PC-9 (cell line): ENCODE results near the gene CELF2. TPM values are rescaled to one million over a fixed set of nuclear protein-coding genes. Genes with fewer than 3 reads are reported as not detected.

Experiments used
- BruUV-seq: library from RNA; stranded (reverse); fragments of 400-500 nt; replicated peaks from 2 replicates; lab custom pipeline; 2021; lab: Mats Ljungman, UMichigan
- CTCF ChIA-PET: fragments of 300-600 bp; sonication (Branson Sonifier 250); formaldehyde crosslinking; loops from one replicate; lab custom pipeline; 2022; ENCODE audit warnings: antibody characterized with exemption; lab: Charles Lee
- POLR2A ChIA-PET: fragments of 300-600 bp; sonication (Branson Sonifier 250); formaldehyde crosslinking; loops from one replicate; lab custom pipeline; 2022; ENCODE audit warnings: antibody characterized with exemption; ENCODE audit not compliant: unreplicated experiment; lab: Charles Lee
- DNase-seq, 2 experiments: peaks; one replicate each; pipeline versions ENCODE4 v3.0.0 to v3.0.0-alpha.2; 2015 to 2022; ENCODE audit warnings: mixed read lengths in 1 of 2
- H2AFZ ChIP-seq: fragments of 200-600 bp; sonication (generic); 2 replicates; pipeline ENCODE4 v1.8.1; 2017; ENCODE audit warnings: antibody characterized with exemption
- H3F3A ChIP-seq: fragments of 200-600 bp; sonication (generic); 2 replicates; pipeline ENCODE4 v1.8.1; 2017; ENCODE audit warnings: antibody characterized with exemption, mild to moderate bottlenecking, low read depth; ENCODE audit not compliant: insufficient read depth
- H3K27ac ChIP-seq: fragments of 200-600 bp; sonication (generic); 2 replicates; pipeline ENCODE4 v1.6.1; 2016; ENCODE audit warnings: mixed run types
- H3K27me3 ChIP-seq: fragments of 200-600 bp; sonication (generic); 2 replicates; pipeline ENCODE4 v1.6.1; 2016; ENCODE audit warnings: low read depth, mixed run types; ENCODE audit not compliant: insufficient read depth
- H3K36me3 ChIP-seq: fragments of 200-600 bp; sonication (generic); 2 replicates; pipeline ENCODE4 v1.6.1; 2016; ENCODE audit warnings: low read depth, mixed run types
- H3K4me1 ChIP-seq: fragments of 200-600 bp; sonication (generic); replicated peaks from 2 replicates; pipeline ENCODE4 v1.6.1; 2016; ENCODE audit warnings: mixed run types; ENCODE audit not compliant: insufficient read depth
- H3K4me2 ChIP-seq: fragments of 200-600 bp; sonication (generic); 2 replicates; pipeline ENCODE4 v1.6.1; 2017; ENCODE audit warnings: mixed run types
- H3K4me3 ChIP-seq: fragments of 200-600 bp; sonication (generic); 2 replicates; pipeline ENCODE4 v1.6.1; 2016; ENCODE audit warnings: mixed run types
- H3K79me2 ChIP-seq: fragments of 200-600 bp; sonication (generic); 2 replicates; pipeline ENCODE4 v1.6.1; 2017; ENCODE audit warnings: low read depth, mixed run types
- H3K9me2 ChIP-seq: fragments of 200-600 bp; sonication (generic); 2 replicates; pipeline ENCODE4 v1.8.1; 2017; ENCODE audit warnings: mild to moderate bottlenecking; ENCODE audit not compliant: insufficient read depth
- H3K9me3 ChIP-seq: fragments of 200-600 bp; sonication (generic); 2 replicates; pipeline ENCODE4 v1.8.1; 2016; ENCODE audit warnings: low read depth; ENCODE audit not compliant: insufficient read depth
- H4K20me1 ChIP-seq: fragments of 200-600 bp; sonication (generic); 2 replicates; pipeline ENCODE4 v1.8.1; 2017; ENCODE audit not compliant: insufficient read depth
- EZH2 ChIP-seq: fragments of 200-600 bp; sonication (generic); IDR thresholded peaks from 2 replicates; pipeline ENCODE4 v1.8.0; 2017; ENCODE audit warnings: antibody characterized with exemption, low read depth
- intact Hi-C: fragments of 100-400 bp; cut with micrococcal nuclease; formaldehyde crosslinking; loops from one replicate; pipeline ENCODE4 v1.10.0; 2022; ENCODE audit not compliant: unreplicated experiment
- total RNA-seq: library from RNA; stranded (reverse); gene quantifications from 2 replicates; pipeline ENCODE4 v1.2.3, GENCODE V29; 2021
- TF ChIP-seq, protein P1 (sequence below): fragments of 200-600 bp; sonication (generic); conservative IDR thresholded peaks from 2 replicates; pipeline ENCODE4 v1.6.1; 2017; ENCODE audit warnings: mixed run types, antibody characterized with exemption, mild to moderate bottlenecking, moderate library complexity

CELF2 gene
- total RNA-seq, 1 experiment from 2014 or later, result not detected

DNA sequence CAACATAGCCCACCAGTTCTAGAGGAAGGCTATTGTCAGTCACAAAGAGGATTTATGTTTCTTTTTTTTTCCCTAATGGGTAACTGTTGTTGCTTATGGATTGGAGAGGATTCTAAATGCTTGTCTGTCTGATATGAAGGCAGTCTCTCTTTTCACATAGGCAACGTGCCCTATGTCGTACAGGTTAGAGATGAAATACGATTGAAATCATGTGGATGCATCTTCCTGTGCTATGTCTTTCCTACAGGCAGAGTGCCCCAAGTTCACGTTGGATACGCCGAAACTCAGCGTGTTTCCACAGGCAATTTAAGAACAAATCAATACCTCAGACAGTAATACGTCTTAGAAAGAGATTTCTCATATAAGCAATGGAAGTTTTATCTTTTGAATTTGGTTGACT, 93.8 kb downstream of the CELF2 start:
- Histone ChIP-seq H3K36me3 (no peaks in the 10 kb centered on the region), H3K27ac (no peak overlapping the region), H2AFZ (no peak overlapping the region), H3K9me2 (no peaks in the 10 kb centered on the region), H3K4me2 (no peak overlapping the region), H4K20me1 (no peaks in the 10 kb centered on the region), H3K9me3 (no peaks in the 10 kb centered on the region), H3K79me2 (no peaks in the 10 kb centered on the region), H3F3A (no peaks in the 10 kb centered on the region), H3K4me1 (no peaks in the 10 kb centered on the region), H3K27me3 (peaks cover 31% of the 10 kb centered on the region), H3K4me3 (no peak overlapping the region)
- DNase-seq, result no peak
- POLR2A ChIA-PET, result no interaction called here
- no TSS peak for BruUV-seq
- TF ChIP-seq, protein P1, sequence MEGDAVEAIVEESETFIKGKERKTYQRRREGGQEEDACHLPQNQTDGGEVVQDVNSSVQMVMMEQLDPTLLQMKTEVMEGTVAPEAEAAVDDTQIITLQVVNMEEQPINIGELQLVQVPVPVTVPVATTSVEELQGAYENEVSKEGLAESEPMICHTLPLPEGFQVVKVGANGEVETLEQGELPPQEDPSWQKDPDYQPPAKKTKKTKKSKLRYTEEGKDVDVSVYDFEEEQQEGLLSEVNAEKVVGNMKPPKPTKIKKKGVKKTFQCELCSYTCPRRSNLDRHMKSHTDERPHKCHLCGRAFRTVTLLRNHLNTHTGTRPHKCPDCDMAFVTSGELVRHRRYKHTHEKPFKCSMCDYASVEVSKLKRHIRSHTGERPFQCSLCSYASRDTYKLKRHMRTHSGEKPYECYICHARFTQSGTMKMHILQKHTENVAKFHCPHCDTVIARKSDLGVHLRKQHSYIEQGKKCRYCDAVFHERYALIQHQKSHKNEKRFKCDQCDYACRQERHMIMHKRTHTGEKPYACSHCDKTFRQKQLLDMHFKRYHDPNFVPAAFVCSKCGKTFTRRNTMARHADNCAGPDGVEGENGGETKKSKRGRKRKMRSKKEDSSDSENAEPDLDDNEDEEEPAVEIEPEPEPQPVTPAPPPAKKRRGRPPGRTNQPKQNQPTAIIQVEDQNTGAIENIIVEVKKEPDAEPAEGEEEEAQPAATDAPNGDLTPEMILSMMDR, result no peak
- no peak for TF ChIP-seq EZH2
- intact Hi-C loops, result no loop called here
- CTCF ChIA-PET, result no interaction called here

DNA sequence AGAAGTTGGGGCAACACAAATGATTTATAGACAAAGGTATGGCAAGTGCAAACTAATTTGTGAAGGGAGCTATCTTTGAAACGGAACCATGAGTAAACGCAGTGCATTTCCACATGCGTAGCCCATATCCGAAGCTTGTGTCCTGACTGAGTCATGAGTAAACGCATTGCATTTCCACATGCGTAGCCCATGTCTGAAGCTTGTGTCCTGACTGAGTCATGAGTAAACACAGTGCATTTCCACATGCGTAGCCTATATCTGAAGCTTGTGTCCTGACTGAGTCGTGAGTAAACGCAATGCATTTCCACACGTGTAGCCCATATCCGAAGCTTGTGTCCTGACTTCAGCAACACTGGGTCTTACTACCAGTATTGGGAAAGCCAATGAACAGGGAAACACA, 95.0 kb downstream of the CELF2 start:
- DNase-seq, result no peak
- Histone ChIP-seq H3K4me2 (no peak overlapping the region), H3K36me3 (no peaks in the 10 kb centered on the region), H3K9me3 (no peaks in the 10 kb centered on the region), H3K27ac (no peak overlapping the region), H4K20me1 (no peaks in the 10 kb centered on the region), H3K4me1 (no peaks in the 10 kb centered on the region), H3K9me2 (no peaks in the 10 kb centered on the region), H3F3A (no peaks in the 10 kb centered on the region), H3K79me2 (no peaks in the 10 kb centered on the region), H3K27me3 (peaks cover 31% of the 10 kb centered on the region), H3K4me3 (no peak overlapping the region), H2AFZ (no peak overlapping the region)
- ChIA-PET CTCF (no interaction called here), POLR2A (no interaction called here)
- BruUV-seq, result no TSS peak
- TF ChIP-seq EZH2, result no peak
- TF ChIP-seq, protein P1, result no peak
- intact Hi-C loops, result no loop called here

DNA sequence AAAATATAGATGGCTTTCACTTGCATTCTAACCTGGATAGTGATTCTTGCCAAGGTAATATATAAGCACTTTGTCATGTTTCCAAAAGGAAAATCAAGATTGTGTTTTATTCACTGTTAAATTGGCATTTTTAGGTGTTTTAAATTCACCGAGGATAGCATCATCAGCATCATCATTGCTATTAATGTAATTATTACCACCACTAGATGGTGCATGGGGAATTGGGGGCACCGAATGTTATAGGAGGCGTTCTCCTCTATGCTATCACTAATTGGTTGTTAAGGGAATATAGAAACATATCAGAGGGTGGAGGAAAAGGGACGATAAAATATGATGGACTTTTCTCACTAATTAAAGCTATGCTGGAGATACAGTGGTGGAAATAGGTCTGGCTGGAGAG, 95.5 kb downstream of the CELF2 start:
- Histone ChIP-seq H2AFZ (no peak overlapping the region), H4K20me1 (no peaks in the 10 kb centered on the region), H3K36me3 (no peaks in the 10 kb centered on the region), H3F3A (no peaks in the 10 kb centered on the region), H3K27me3 (peaks cover 31% of the 10 kb centered on the region), H3K9me3 (no peaks in the 10 kb centered on the region), H3K9me2 (no peaks in the 10 kb centered on the region), H3K79me2 (no peaks in the 10 kb centered on the region), H3K4me3 (no peak overlapping the region), H3K4me2 (no peak overlapping the region), H3K4me1 (no peaks in the 10 kb centered on the region), H3K27ac (no peak overlapping the region)
- intact Hi-C loops, result no loop called here
- DNase-seq, result no peak
- ChIA-PET CTCF (no interaction called here), POLR2A (no interaction called here)
- no TSS peak for BruUV-seq
- TF ChIP-seq, protein P1, result no peak
- no peak for TF ChIP-seq EZH2
